GM12878 (cell line): ENCODE data around the gene BRWD1. TPM values are rescaled to one million over a fixed set of nuclear protein-coding genes. Genes with fewer than 3 reads are reported as not detected.

Experiments used
- BHLHE40 ChIP-seq, 2 experiments: fragments of 450-650 bp in 1 of 2; IDR thresholded peaks; 2 replicates each; pipeline ENCODE4 v1.6.1; 2011 to 2017; ENCODE audit warnings: low read depth in 2 of 2, borderline replicate concordance in 1 of 2, improper control_type of control experiment in 1 of 2, low read length in 1 of 2, mild to moderate bottlenecking in 1 of 2
- BRCA1 ChIP-seq: IDR thresholded peaks from 2 replicates; pipeline ENCODE4 v1.6.1; 2011; ENCODE audit warnings: low read depth, low read length, improper control_type of control experiment
- CBX3 ChIP-seq: fragments of 200-600 bp; sonication (generic); IDR thresholded peaks from 2 replicates; pipeline ENCODE4 v1.6.1; 2016; ENCODE audit warnings: low read depth, borderline replicate concordance
- CHD1 ChIP-seq: IDR thresholded peaks from 2 replicates; pipeline ENCODE4 v1.6.1; 2012; ENCODE audit warnings: low read depth, low read length, improper control_type of control experiment
- EP300 ChIP-seq, 2 experiments: fragments of 150-350 bp in 1 of 2; IDR thresholded peaks; 2 replicates each; pipeline ENCODE4 v1.6.1; 2011 to 2012; ENCODE audit warnings: low read depth in 2 of 2, low read length in 2 of 2, borderline replicate concordance in 1 of 2, improper control_type of control experiment in 1 of 2, inconsistent platforms in 1 of 2; ENCODE audit not compliant: control insufficient read depth in 1 of 2
- ESRRA ChIP-seq: IDR thresholded peaks from 2 replicates; pipeline ENCODE4 v1.6.1; 2012; ENCODE audit warnings: mild to moderate bottlenecking, low read length, improper control_type of control experiment
- FOS ChIP-seq: IDR thresholded peaks from 3 replicates; pipeline ENCODE4 v1.6.1; 2011; ENCODE audit warnings: borderline replicate concordance; ENCODE audit not compliant: insufficient read length; ENCODE audit errors: extremely low read depth
- GATAD2B ChIP-seq: fragments of 450-650 bp; conservative IDR thresholded peaks from 2 replicates; pipeline ENCODE4 v1.6.1; 2017; ENCODE audit warnings: low read depth, mild to moderate bottlenecking, moderate library complexity
- HSF1 ChIP-seq: fragments of 150-350 bp; IDR thresholded peaks from 2 replicates; pipeline ENCODE4 v1.6.1; 2014; ENCODE audit warnings: mild to moderate bottlenecking, low read depth, low read length
- IRF4 ChIP-seq: IDR thresholded peaks from 2 replicates; pipeline ENCODE4 v1.6.1; 2011; ENCODE audit warnings: low read depth, low read length
- JUNB ChIP-seq: IDR thresholded peaks from 2 replicates; pipeline ENCODE4 v1.6.1; 2016; ENCODE audit warnings: antibody characterized with exemption, mild to moderate bottlenecking
- KDM1A ChIP-seq: fragments of 200-600 bp; sonication (generic); IDR thresholded peaks from 2 replicates; pipeline ENCODE4 v1.6.1; 2016; ENCODE audit warnings: borderline replicate concordance
- MEF2A ChIP-seq: IDR thresholded peaks from 2 replicates; pipeline ENCODE4 v1.6.1; 2011; ENCODE audit warnings: low read depth, mild to moderate bottlenecking, low read length, moderate library complexity; ENCODE audit not compliant: insufficient read depth
- NR2C2 ChIP-seq: IDR thresholded peaks from 2 replicates; pipeline ENCODE4 v1.6.1; 2011; ENCODE audit warnings: borderline replicate concordance, low read depth; ENCODE audit not compliant: control insufficient read depth, insufficient read length
- POLR2A ChIP-seq: IDR thresholded peaks from 2 replicates; pipeline ENCODE4 v1.6.1; 2011; ENCODE audit warnings: low read depth, mild to moderate bottlenecking, low read length
- POLR2AphosphoS2 ChIP-seq: IDR thresholded peaks from 2 replicates; pipeline ENCODE4 v1.6.1; 2011; ENCODE audit warnings: low read depth, mild to moderate bottlenecking, low read length, improper control_type of control experiment, moderate library complexity
- SIN3A ChIP-seq: IDR thresholded peaks from 2 replicates; pipeline ENCODE4 v1.6.1; 2012; ENCODE audit warnings: low read depth, low read length, improper control_type of control experiment
- SMAD1 ChIP-seq: fragments of 450-650 bp; IDR thresholded peaks from 2 replicates; pipeline ENCODE4 v1.6.1; 2018; ENCODE audit warnings: mild to moderate bottlenecking, low read depth; ENCODE audit not compliant: partially characterized antibody
- SREBF2 ChIP-seq: IDR thresholded peaks from 2 replicates; pipeline ENCODE4 v1.6.1; 2012; ENCODE audit warnings: mild to moderate bottlenecking, low read length
- STAT3 ChIP-seq: IDR thresholded peaks from 2 replicates; pipeline ENCODE4 v1.6.1; 2011; ENCODE audit warnings: low read depth, low read length, improper control_type of control experiment
- SUPT20H ChIP-seq: IDR thresholded peaks from 2 replicates; pipeline ENCODE4 v1.6.1; 2011; ENCODE audit warnings: low read depth, mild to moderate bottlenecking, low read length, moderate library complexity, borderline replicate concordance; ENCODE audit not compliant: control insufficient read depth
- TARDBP ChIP-seq: IDR thresholded peaks from 2 replicates; pipeline ENCODE4 v1.6.1; 2016; ENCODE audit warnings: borderline replicate concordance
- TCF3 ChIP-seq: IDR thresholded peaks from 2 replicates; pipeline ENCODE4 v1.6.1; 2012; ENCODE audit warnings: low read depth, mild to moderate bottlenecking, low read length, borderline replicate concordance; ENCODE audit not compliant: insufficient read depth
- YBX1 ChIP-seq: fragments of 450-650 bp; IDR thresholded peaks from 2 replicates; pipeline ENCODE4 v1.6.1; 2016; ENCODE audit warnings: antibody characterized with exemption
- YY1 ChIP-seq: IDR thresholded peaks from 2 replicates; pipeline ENCODE4 v1.6.1; 2011; ENCODE audit warnings: low read depth, mild to moderate bottlenecking, low read length
- ZBED1 ChIP-seq: IDR thresholded peaks from 2 replicates; pipeline ENCODE4 v1.6.1; 2016; ENCODE audit warnings: borderline replicate concordance
- polyA plus RNA-seq, 11 experiments: library from polyadenylated mRNA; depleted of rRNA in 4 of 11; unstranded in 6 of 11; stranded (reverse) in 5 of 11; fragments of >200 nt; fragmentation: Nextera tagmentation in 4 of 11; fragmentation: Illumina TruSeq in 1 of 11; extraction: Ambion mirVana in 4 of 11; extraction: Trizol in 1 of 11; gene quantifications; 1 replicate in 1 of 11; 2 replicates in 10 of 11; pipeline versions ENCODE4 v1.2.1 to v1.2.3, GENCODE V29; 2011 to 2016; ENCODE audit warnings: inconsistent platforms in 2 of 11, missing spikeins in 2 of 11, low read depth in 1 of 11
- total RNA-seq, 4 experiments: library from RNA; depleted of rRNA in 3 of 4; stranded (reverse); fragments of >200 nt in 3 of 4; fragmentation: Illumina TruSeq in 1 of 4; extraction: Trizol in 1 of 4; gene quantifications; 2 replicates each; pipeline versions ENCODE4 v1.2.1 to v1.2.3, GENCODE V29; 2013 to 2021
- TF ChIP-seq, protein P1 (sequence below): IDR thresholded peaks from 2 replicates; pipeline ENCODE4 v1.6.1; 2011; ENCODE audit warnings: mild to moderate bottlenecking, low read depth, low read length, moderate library complexity; ENCODE audit not compliant: insufficient replicate concordance
- TF ChIP-seq, protein P2 (sequence below): IDR thresholded peaks from 2 replicates; pipeline ENCODE4 v1.6.1; 2012; ENCODE audit warnings: low read depth, low read length, improper control_type of control experiment

Gene BRWD1
- total and polyA plus RNA-seq, 10 of the 15 experiments (the other 5 are each of a cell fraction or from before 2014, with no cell fraction given), result 3.1 to 19.0 (median 13.5) TPM

GRCh38 chr21:39183272-39184049, 130.0 kb downstream of the BRWD1 start, which contains the start of gene PSMG1 (continued):
- peak; percentile 94 for TF ChIP-seq POLR2A
- TF ChIP-seq, protein P1, sequence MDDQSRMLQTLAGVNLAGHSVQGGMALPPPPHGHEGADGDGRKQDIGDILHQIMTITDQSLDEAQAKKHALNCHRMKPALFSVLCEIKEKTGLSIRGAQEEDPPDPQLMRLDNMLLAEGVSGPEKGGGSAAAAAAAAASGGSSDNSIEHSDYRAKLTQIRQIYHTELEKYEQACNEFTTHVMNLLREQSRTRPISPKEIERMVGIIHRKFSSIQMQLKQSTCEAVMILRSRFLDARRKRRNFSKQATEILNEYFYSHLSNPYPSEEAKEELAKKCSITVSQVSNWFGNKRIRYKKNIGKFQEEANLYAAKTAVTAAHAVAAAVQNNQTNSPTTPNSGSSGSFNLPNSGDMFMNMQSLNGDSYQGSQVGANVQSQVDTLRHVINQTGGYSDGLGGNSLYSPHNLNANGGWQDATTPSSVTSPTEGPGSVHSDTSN, result no peak
- 0 out of 2 replicates have a peak, but pooled peaks have one; percentile 43 for TF ChIP-seq BRCA1
- no peak for TF ChIP-seq SREBF2
- no peak for TF ChIP-seq EP300 (IDR thresholded peaks at IDR 0.05; ENCODE audit: borderline replicate concordance in 1 of 2, control insufficient read depth in 1 of 2, low read depth in 2 of 2, low read length in 2 of 2)
- TF ChIP-seq IRF4, result no peak
- no peak for TF ChIP-seq SMAD1
- TF ChIP-seq HSF1, result no peak
- no peak; the same call in none of the 2 replicates for TF ChIP-seq GATAD2B
- TF ChIP-seq FOS, result no peak
- peak; percentile 91 for TF ChIP-seq POLR2AphosphoS2
- no peak for TF ChIP-seq ESRRA
- TF ChIP-seq SUPT20H, result no peak
- no peak for TF ChIP-seq YBX1
- no peak for TF ChIP-seq MEF2A
- no peak for TF ChIP-seq STAT3
- no peak for TF ChIP-seq CHD1
- no peak for TF ChIP-seq CBX3
- TF ChIP-seq JUNB, result no peak
- peak; percentile 31 to 85; a peak in 3 of 4 replicates for TF ChIP-seq BHLHE40 (IDR thresholded peaks at IDR 0.05; ENCODE audit: borderline replicate concordance in 1 of 2, low read depth in 2 of 2, low read length in 1 of 2)
- no peak for TF ChIP-seq NR2C2
- TF ChIP-seq SIN3A, result peak; percentile 33; the same call in 1 of the 2 replicates
- TF ChIP-seq TCF3, result peak; percentile 38; the same call in 1 of the 2 replicates
- no peak for TF ChIP-seq KDM1A
- TF ChIP-seq TARDBP, result no peak
- TF ChIP-seq, protein P2, sequence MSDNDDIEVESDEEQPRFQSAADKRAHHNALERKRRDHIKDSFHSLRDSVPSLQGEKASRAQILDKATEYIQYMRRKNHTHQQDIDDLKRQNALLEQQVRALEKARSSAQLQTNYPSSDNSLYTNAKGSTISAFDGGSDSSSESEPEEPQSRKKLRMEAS, result peak; percentile 67
- peak; percentile 90 for TF ChIP-seq YY1
- TF ChIP-seq ZBED1, result no peak
